HG03457 (cell line): ENCODE measurements around the gene ISX.

Source experiments
- ATAC-seq: cut with Tn5 transposase; IDR thresholded peaks from one replicate; pipeline ENCODE4 v1.9.1; 2021; ENCODE audit warnings: moderate number of reproducible peaks; ENCODE audit not compliant: unreplicated experiment

ISX gene

DNA sequence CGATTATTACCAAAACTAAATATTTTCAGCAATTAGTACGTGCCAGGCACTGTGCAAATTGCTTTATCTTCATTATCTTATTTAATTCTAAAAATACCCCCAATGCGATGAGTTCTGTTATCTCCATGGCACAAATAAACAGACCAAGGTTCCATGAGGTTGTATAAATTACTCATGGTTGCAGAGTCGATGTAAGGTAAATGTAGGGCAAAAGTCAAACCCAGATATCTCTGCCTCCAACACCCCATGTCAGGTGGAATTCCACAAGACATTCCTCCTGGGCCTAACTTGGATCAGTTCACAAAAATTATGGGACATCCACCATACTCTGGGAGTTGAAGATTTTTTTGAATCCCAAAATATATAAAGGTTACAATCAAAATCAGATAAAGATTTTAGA is 43.7 kb downstream of the ISX start:
- no peak for ATAC-seq

DNA sequence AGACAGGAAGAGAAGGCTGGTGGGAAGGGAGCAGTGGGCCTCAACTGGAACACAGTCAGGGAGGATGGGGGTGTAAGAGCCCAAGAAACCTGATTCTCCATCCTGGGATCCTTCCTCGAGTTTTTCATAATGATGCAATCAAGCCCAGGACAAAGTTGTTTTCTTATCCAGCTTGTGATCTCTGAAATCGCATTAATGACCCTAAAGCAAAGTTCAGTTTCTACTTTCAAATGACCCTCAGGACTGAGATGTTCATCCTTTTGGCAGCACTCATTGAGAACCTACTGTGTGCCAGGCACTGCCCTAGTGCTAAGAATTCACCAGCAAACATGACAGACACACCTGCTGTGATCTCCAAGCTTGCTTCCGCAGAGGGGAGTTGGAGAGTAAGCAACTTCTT is 45.3 kb downstream of the ISX start:
- no peak for ATAC-seq

DNA sequence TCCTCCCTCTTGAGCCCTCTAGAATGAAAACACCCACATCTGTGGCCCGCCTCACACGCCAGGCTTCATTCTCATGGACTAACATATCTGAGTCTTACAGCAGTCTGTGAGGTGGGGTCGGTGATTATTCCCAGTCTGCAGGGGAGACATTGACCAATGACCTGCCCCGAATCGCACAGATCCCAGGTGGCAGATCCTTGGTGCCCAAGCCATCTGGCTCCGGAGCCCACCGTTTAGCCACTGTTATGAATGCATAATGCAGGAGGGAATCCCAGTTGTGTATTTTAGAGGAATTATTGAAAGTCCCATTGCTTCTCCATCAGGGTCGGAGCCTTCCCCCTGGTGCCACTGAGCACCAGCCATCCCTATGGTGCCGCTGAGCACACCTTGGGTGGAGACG is 47.4 kb downstream of the ISX start:
- no peak for ATAC-seq

DNA sequence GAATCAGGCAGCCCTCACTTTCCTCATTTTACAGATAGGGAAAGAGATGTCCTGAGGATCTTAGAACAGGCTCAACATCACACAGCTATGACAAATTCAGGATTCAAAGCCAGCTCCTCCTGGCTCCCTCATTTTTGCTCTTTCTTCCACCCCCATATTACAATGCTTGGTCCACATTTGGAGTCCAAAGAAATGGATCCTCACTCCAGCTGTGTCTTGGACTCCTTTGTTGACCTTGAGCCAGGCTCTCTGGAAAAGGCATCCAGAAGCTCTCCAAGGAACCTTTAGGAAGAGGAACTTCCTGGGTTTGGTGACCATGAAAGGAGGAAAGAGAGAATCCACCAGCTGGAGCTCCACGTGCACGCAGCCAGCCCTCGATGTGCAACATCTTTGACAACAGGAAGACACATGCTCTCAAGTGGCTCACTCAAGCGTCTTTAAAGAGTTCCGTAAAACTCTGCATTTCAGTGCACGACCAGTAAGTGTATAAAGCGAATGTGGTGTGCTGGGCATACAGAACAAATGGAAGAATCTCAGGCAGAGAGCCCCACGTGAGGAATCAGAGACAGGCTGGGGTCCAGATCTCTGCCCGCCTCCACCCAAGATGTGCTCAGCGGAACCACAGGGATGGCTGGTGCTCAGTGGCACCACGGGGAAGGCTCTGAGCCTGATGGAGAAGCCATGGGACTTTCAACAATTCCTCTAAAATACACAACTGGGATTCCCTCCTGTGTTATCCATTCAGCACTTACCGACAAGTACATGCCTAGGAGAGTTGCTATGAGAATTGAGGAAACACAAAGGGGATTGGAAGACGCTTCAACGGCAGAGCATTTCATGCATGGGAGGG is 48.4 kb downstream of the ISX start:
- no peak for ATAC-seq

DNA sequence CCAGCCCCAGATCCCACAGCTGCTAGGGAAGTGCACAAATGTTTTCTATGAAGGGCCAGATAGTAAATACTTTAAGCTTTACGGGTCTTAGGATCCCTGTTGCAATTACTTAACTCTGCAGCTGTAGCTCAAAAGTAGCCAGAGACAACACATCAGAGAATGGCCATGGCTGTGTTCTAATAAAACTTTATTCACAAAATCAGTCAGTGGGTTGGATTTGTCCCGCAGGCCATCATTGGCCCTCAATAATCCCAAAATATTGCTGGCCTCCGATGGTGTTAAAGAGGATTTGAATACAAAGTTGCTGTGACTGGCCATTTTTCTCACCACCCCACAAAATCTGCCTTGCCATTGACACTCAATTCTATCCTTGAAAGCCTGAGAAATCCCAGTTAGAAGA is 49.6 kb downstream of the ISX start:
- ATAC-seq: no peak

DNA sequence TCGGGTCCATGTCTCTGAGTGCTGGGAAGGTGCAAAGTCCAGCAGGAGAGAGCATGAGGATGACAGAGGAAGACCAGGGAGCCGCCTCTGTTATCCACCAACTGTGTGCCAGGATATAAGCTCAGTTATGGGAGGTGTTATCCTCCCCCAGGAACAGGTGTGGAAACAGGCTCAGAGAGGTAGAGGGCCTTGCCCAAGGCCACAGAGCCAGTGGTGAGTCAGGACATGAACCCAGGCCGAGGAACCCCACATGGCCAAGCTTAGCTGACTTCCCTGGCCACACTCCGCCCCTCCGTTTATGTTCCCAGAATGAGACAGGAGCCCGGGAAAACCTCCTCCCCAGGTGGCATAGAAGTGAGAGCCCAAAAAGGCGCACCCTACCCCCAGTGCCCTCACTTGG is 50.3 kb downstream of the ISX start:
- no peak for ATAC-seq

DNA sequence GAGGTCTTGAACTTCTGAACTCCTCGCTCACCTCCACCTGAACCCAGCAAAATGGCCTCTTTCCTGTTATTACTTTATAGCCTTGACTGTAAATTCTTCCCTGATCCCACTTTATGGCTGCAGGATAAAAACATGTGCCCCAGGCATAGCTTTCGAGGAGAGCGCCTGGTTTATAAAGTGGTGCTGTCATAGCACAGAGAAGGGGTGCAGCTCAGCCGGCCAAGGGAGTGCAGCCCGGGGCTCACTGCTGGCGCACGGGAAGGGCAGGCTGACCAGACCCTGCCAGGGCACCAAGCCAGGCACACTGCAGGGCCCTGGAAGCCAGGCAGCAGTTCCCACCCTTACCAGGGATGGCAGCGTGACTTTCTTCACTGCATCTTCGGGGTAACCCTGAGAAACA is 50.9 kb downstream of the ISX start:
- ATAC-seq: no peak

DNA sequence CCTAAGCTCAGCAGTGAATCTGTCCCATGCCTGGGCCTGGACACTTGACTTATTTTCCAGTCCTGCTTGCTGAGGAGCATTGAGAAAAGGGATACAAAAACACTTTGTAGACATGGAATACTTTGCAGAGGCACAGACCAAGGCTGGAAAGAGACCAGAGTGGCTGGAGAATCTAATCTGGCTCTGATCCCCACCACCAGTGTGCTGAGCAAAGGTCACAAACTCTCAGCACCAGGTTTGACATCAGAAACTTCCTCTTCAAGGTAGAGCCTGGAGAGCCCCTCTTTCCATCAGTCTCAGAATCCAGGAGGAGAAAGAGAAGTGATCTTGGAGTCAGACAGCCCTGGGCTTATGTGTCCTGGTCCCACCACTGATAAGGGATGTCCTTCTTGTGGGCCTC is 53.5 kb downstream of the ISX start:
- ATAC-seq: no peak

DNA sequence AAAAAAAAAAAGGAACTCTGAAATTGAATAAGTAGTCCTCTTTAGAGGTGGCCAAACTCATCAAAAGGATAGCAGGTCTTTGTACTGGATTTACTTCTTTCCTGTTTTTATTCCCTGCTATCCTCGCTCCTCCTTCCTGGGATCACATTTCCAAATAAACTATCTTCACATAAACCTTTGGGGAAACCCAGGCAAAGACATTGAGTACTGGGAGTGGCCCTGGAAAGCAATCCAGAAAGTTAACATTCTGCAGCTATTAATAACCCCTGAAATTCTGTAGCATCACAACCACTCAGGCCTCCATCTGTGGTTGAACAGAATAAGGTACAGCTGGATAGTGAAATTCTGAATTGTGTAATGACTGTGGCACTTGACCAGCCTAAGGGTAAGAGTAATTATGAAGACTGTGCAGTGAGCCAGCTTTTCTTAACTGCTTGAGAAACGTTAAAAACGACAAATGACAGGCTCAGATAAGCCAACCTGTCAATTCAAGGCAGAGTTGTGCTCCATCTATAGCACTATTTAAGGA is 58.8 kb downstream of the ISX start:
- no peak for ATAC-seq

DNA sequence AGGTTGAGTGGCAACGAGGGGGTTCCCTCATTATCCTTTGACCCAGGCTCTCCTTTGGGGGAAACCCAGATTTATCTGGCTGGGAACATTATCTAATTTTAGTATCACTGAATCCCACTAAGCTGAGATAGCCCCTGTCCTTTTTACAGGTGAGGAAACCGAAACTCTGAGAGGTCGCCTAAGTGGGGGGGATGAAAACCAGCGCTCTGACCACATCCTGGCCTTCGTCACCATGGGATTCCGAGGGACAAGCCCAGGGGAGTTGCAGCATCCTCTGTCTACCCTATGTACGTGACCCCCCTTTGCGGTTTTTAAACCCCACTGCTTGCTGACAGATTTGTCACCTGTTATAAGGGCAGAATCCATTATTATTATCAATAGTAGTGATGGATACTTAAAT is 61.0 kb downstream of the ISX start:
- ATAC-seq: peak; percentile 43

DNA sequence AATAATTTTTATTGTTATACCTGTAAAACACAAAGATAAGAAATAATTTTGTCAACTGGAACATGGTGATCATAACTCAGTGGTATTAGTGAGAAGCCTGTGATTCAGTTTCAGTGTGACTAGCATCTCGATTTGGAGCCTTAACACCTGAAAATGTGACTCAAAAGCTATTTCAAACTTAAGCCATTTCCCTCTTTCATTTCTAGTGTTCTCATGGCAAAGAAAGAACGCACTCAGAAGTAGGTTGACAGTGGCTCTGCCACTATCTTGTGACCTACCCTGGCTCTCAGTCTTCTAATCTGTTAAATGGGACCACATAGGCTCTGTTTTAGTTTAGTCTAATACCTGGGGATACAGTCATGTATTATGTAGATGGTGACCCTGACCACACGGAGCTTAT is 62.7 kb downstream of the ISX start:
- ATAC-seq: no peak

DNA sequence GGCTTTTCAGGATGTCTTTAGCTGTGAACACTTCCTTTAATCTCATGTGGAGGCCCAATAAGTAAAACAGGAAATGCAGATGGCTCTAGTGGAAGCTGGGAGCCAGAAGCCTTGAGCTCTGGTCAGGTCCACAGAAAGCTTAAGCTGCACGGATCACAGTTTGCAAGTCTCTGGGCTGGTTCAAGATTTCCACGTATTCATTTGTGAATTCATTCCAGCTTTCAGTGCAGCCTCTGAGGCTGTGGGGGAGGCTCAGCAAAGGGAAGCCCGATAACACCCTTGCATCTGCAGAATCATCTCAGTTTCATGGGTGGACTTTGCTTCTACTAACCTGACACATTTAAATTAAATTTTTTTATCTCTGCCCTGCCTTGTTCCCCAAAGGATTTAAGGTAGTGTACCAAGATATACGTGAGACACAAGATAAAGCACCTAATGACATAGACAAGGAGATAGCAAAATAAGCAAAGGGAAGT is 65.6 kb downstream of the ISX start:
- no peak for ATAC-seq

DNA sequence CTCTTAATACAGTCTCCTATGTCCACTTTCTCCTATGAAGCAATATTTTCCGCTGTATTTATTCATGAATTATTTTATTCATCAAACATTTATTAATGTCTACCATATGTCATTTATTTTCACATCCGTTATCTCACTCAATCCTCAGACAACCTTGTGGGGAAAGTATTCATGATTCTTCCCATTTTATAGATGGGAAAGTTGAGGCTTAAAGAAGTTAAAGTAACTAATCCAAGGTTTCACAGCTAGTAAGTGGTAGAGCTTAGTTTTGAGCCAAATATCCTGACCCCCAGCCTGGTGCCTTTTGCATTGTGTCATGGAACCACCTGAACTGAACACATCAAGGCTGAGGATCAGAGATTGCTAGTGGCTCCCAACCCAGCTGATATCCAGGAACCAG is 66.6 kb downstream of the ISX start:
- ATAC-seq: no peak

DNA sequence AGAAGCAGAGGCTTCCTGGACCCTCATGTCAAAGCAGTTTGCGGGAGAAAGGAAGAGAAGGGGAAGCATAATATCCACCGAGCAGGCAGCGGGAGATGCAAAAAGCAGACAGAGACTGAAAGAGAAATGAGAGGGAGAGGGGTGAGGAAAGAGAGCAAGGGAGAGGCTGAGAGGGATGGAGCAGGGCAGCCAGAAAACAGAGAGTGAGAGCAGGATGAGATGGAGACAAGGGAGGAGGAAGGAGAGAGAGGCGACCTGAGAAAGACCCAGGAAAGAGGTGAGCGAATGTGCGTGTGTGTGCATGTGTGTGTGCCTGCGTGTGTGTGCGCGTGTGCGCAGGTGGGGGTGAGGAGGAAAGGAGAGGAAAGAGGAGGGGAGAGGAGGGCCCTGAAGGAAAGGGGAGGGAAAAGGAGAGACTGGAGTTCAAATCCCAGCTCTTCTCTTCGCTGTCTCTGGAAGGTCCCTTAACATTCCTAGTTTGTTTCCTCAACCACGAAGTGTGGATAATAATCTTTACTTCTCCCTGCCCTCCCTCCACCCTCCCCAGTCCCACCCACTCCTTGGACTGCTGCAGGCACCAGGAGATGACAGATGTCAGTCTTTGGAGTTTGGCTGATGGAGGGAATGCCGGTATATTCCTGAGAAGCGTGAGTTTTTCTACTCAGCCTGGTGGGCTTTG is 67.9 kb downstream of the ISX start:
- no peak for ATAC-seq

DNA sequence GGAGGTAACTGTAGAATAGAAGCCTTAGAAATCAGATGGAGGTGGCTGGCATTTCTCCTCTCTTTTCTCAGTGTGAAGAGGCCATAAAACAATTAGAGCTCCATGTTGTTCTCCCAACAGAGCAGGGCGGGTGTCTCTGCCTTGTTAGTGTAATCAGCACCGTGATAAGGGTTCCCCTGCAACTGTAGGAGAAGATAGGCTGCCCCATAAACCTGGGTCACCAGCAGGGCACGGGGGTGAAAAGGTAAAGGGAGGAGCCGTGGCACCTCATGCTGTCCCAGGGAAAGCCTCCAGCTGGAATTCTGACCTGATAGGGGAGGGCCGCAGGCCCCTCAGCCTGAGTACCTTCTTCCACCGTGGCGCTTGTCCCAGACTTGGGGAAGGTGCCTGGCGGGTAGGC is 68.7 kb downstream of the ISX start:
- no peak for ATAC-seq

DNA sequence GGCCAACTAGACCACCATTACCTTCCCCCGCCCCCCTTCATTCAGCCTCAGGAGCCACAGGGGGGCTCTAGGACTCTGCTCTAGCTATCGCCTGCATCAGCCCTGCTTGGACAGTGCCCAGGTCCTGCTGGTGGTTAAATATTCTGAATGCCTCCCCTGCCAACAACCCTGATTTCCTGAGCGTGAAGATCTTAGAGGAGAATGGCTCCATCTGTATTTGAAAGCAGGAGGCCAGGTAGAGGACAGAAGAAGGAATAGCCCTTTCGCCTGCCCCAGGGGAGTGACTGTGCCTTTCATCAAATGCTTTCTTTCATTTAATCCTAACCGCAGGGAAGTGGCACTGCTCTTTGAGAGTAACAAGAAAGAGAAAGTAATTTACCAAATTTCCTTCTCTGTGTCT is 69.2 kb downstream of the ISX start:
- no peak for ATAC-seq
